H1 (cell line): Measurements from ENCODE around the gene SMAD1. TPM values are rescaled to one million over a fixed set of nuclear protein-coding genes. Genes with fewer than 3 reads are reported as not detected.

Experiments
- CTCF ChIA-PET: fragments of 300-600 bp; sonication (Branson Sonifier 250); formaldehyde crosslinking; loops from one replicate; lab custom pipeline; 2021; ENCODE audit not compliant: partially characterized antibody; lab: Charles Lee
- POLR2A ChIA-PET: fragments of 300-600 bp; sonication (Branson Sonifier 250); formaldehyde crosslinking; loops from one replicate; lab custom pipeline; 2021; ENCODE audit warnings: inconsistent platforms; ENCODE audit not compliant: partially characterized antibody; lab: Charles Lee
- DNase-seq, 2 experiments: peaks; one replicate each; pipeline versions ENCODE4 v3.0.0 to v3.0.0-alpha.2; 2010 to 2022; ENCODE audit warnings: low spot score in 2 of 2, low read depth in 1 of 2, mixed read lengths in 1 of 2
- FAIRE-seq: peaks from 2 replicates; lab custom pipeline; 2011; peaks lifted over from hg19 to GRCh38; lab: Jason Lieb, UNC
- H2AFZ ChIP-seq: 2 replicates; pipeline ENCODE4 v1.8.1; 2012; ENCODE audit warnings: low read length, inconsistent platforms
- H2AK5ac ChIP-seq: 2 replicates; pipeline ENCODE4 v1.6.1; 2013; ENCODE audit warnings: low read depth, low read length
- H2BK120ac ChIP-seq: replicated peaks from 2 replicates; pipeline ENCODE3; 2013; ENCODE audit warnings: low read depth, low read length, inconsistent platforms
- H2BK12ac ChIP-seq: 2 replicates; pipeline ENCODE4 v1.6.1; 2013; ENCODE audit warnings: low read depth, low read length
- H2BK15ac ChIP-seq: 2 replicates; pipeline ENCODE4 v1.6.1; 2013; ENCODE audit warnings: low read length
- H2BK20ac ChIP-seq: 2 replicates; pipeline ENCODE4 v1.6.1; 2013; ENCODE audit warnings: low read length
- H2BK5ac ChIP-seq: 2 replicates; pipeline ENCODE4 v1.6.1; 2013; ENCODE audit warnings: low read depth, low read length
- H3K14ac ChIP-seq: 2 replicates; pipeline ENCODE4 v1.6.1; 2013; ENCODE audit warnings: inconsistent platforms; ENCODE audit not compliant: insufficient read length
- H3K18ac ChIP-seq: 2 replicates; pipeline ENCODE4 v1.6.1; 2013; ENCODE audit warnings: low read length; ENCODE audit errors: extremely low read depth
- H3K23ac ChIP-seq: 2 replicates; pipeline ENCODE4 v1.6.1; 2013; ENCODE audit warnings: inconsistent platforms; ENCODE audit not compliant: insufficient read length
- H3K23me2 ChIP-seq: 2 replicates; pipeline ENCODE4 v1.6.1; 2013; ENCODE audit warnings: low read depth, low read length
- H3K27ac ChIP-seq: 2 replicates; pipeline ENCODE4 v1.6.1; 2011; ENCODE audit warnings: low read depth, low read length, inconsistent platforms
- H3K27me3 ChIP-seq, 4 experiments: replicated peaks in 1 of 4; 1 replicate in 1 of 4; 2 replicates in 3 of 4; pipeline versions ENCODE4 v1.6.1 to v1.8.1; 2011 to 2013; ENCODE audit warnings: low read length in 3 of 4, mild to moderate bottlenecking in 3 of 4, inconsistent platforms in 2 of 4, mixed read lengths in 2 of 4, moderate library complexity in 1 of 4; ENCODE audit not compliant: control insufficient read depth in 3 of 4, insufficient read depth in 3 of 4; ENCODE audit errors: extremely low read depth in 1 of 4
- H3K36me3 ChIP-seq, 4 experiments: 2 replicates each; pipeline versions ENCODE4 v1.6.1 to v1.8.1; 2011 to 2013; ENCODE audit warnings: mild to moderate bottlenecking in 4 of 4, low read length in 3 of 4, moderate library complexity in 2 of 4, control low read depth in 1 of 4, inconsistent platforms in 1 of 4; ENCODE audit not compliant: insufficient read depth in 4 of 4, control insufficient read depth in 2 of 4
- H3K4ac ChIP-seq: replicated peaks from 2 replicates; pipeline ENCODE3; 2013; ENCODE audit warnings: low read length, low read depth, mixed read lengths, inconsistent platforms; ENCODE audit not compliant: insufficient read length
- H3K4me1 ChIP-seq, 4 experiments: replicated peaks in 1 of 4; 1 replicate in 1 of 4; 2 replicates in 3 of 4; pipeline versions ENCODE4 v1.6.1 to v1.8.1; 2011 to 2013; ENCODE audit warnings: low read length in 3 of 4, inconsistent platforms in 2 of 4, mixed read lengths in 1 of 4; ENCODE audit not compliant: insufficient read depth in 4 of 4, control insufficient read depth in 3 of 4
- H3K4me2 ChIP-seq, 2 experiments: 2 replicates each; pipeline versions ENCODE4 v1.6.1 to v1.8.1; 2011 to 2013; ENCODE audit warnings: low read depth in 2 of 2, low read length in 2 of 2, control low read depth in 1 of 2, inconsistent platforms in 1 of 2, mild to moderate bottlenecking in 1 of 2; ENCODE audit not compliant: insufficient read depth in 1 of 2
- H3K4me3 ChIP-seq, 4 experiments: fragments of 200-600, 300-600 bp in 1 of 4; sonication (generic), shearing (Covaris generic), sonication (Bioruptor Twin) in 1 of 4; 2 replicates each; pipeline versions ENCODE4 v1.5.1 to v1.8.1; 2011 to 2016; ENCODE audit warnings: low read length in 4 of 4, low read depth in 3 of 4, control low read depth in 2 of 4, inconsistent platforms in 2 of 4, mild to moderate bottlenecking in 2 of 4, mixed read lengths in 1 of 4, moderate library complexity in 1 of 4; ENCODE audit not compliant: insufficient read depth in 2 of 4; ENCODE audit errors: extremely low read depth in 1 of 4
- H3K56ac ChIP-seq: replicated peaks from 2 replicates; pipeline ENCODE3; 2013; ENCODE audit warnings: low read depth, mild to moderate bottlenecking, mixed read lengths, low read length, inconsistent platforms; ENCODE audit not compliant: insufficient read length
- H3K79me1 ChIP-seq: 2 replicates; pipeline ENCODE4 v1.6.1; 2013; ENCODE audit warnings: low read depth, low read length, control low read depth
- H3K79me2 ChIP-seq, 2 experiments: 2 replicates each; pipeline versions ENCODE4 v1.6.1 to v1.8.1; 2012 to 2013; ENCODE audit warnings: low read length in 2 of 2, mild to moderate bottlenecking in 2 of 2, inconsistent platforms in 1 of 2; ENCODE audit not compliant: insufficient read depth in 2 of 2, control insufficient read depth in 1 of 2
- H3K9ac ChIP-seq, 4 experiments: replicated peaks in 1 of 4; 1 replicate in 1 of 4; 2 replicates in 3 of 4; pipeline versions ENCODE4 v1.6.1 to v1.8.1; 2011 to 2013; ENCODE audit warnings: low read depth in 3 of 4, low read length in 3 of 4, control low read depth in 2 of 4, mild to moderate bottlenecking in 2 of 4, moderate library complexity in 2 of 4, inconsistent platforms in 1 of 4; ENCODE audit errors: extremely low read depth in 1 of 4
- H3K9me3 ChIP-seq, 2 experiments: 2 replicates each; pipeline versions ENCODE4 v1.6.1 to v1.8.1; 2012 to 2013; ENCODE audit warnings: mild to moderate bottlenecking in 2 of 2, moderate library complexity in 2 of 2, control low read depth in 1 of 2, inconsistent platforms in 1 of 2, low read depth in 1 of 2, low read length in 1 of 2, mixed read lengths in 1 of 2; ENCODE audit not compliant: insufficient read depth in 2 of 2
- H4K20me1 ChIP-seq, 2 experiments: replicated peaks in 1 of 2; 2 replicates each; pipeline versions ENCODE3 to v1.8.1; 2011 to 2013; ENCODE audit warnings: inconsistent platforms in 2 of 2, low read length in 2 of 2, mild to moderate bottlenecking in 1 of 2; ENCODE audit not compliant: insufficient read depth in 2 of 2, control insufficient read depth in 1 of 2
- H4K5ac ChIP-seq: 2 replicates; pipeline ENCODE4 v1.6.1; 2013; ENCODE audit warnings: low read length, low read depth, mixed read lengths, inconsistent platforms; ENCODE audit not compliant: insufficient read length
- H4K8ac ChIP-seq: 2 replicates; pipeline ENCODE4 v1.8.0; 2013; ENCODE audit warnings: mild to moderate bottlenecking, moderate library complexity, low read length, inconsistent platforms; ENCODE audit not compliant: insufficient read depth; ENCODE audit errors: extremely low read depth
- H4K91ac ChIP-seq: replicated peaks from 2 replicates; pipeline ENCODE3; 2013; ENCODE audit warnings: low read length, mixed read lengths, inconsistent platforms; ENCODE audit not compliant: insufficient read length
- BACH1 ChIP-seq: IDR thresholded peaks from 2 replicates; pipeline ENCODE4 v1.6.1; 2012; ENCODE audit warnings: low read length, improper control_type of control experiment
- CHD2 ChIP-seq: IDR thresholded peaks from 2 replicates; pipeline ENCODE4 v1.6.1; 2012; ENCODE audit warnings: low read length, improper control_type of control experiment
- CREB1 ChIP-seq: IDR thresholded peaks from 2 replicates; pipeline ENCODE4 v1.6.1; 2012; ENCODE audit warnings: inconsistent platforms
- CTBP2 ChIP-seq: IDR thresholded peaks from 2 replicates; pipeline ENCODE4 v1.7.0; 2011; ENCODE audit warnings: borderline replicate concordance, mild to moderate bottlenecking, moderate library complexity, mixed read lengths, low read length; ENCODE audit not compliant: insufficient read depth, insufficient read length
- EGR1 ChIP-seq: IDR thresholded peaks from 2 replicates; pipeline ENCODE4 v1.6.1; 2011; ENCODE audit warnings: low read depth, low read length, borderline replicate concordance
- GABPA ChIP-seq: IDR thresholded peaks from 2 replicates; pipeline ENCODE4 v1.6.1; 2011; ENCODE audit warnings: mild to moderate bottlenecking, low read length, moderate library complexity, borderline replicate concordance; ENCODE audit not compliant: insufficient read depth
- NANOG ChIP-seq: IDR thresholded peaks from 2 replicates; pipeline ENCODE4 v1.6.1; 2011; ENCODE audit warnings: low read length, low read depth, mild to moderate bottlenecking, inconsistent platforms; ENCODE audit not compliant: insufficient read depth, poor library complexity, severe bottlenecking
- POLR2A ChIP-seq, 2 experiments: IDR thresholded peaks; 1 replicate in 1 of 2; 2 replicates in 1 of 2; pipeline ENCODE4 v1.6.1; 2011; ENCODE audit warnings: low read depth in 2 of 2, low read length in 2 of 2, mild to moderate bottlenecking in 2 of 2; ENCODE audit errors: control extremely low read depth in 1 of 2
- POLR2AphosphoS5 ChIP-seq: IDR thresholded peaks from 2 replicates; pipeline ENCODE4 v1.6.1; 2011; ENCODE audit warnings: low read depth, low read length
- RBBP5 ChIP-seq: IDR thresholded peaks from 2 replicates; pipeline ENCODE4 v1.7.1; 2012; ENCODE audit warnings: low read depth, mild to moderate bottlenecking, inconsistent platforms, low read length, moderate library complexity, borderline replicate concordance
- RNF2 ChIP-seq: fragments of 200-900, 300-1000 bp; sonication (generic); IDR thresholded peaks from 2 replicates; pipeline ENCODE4 v1.7.1; 2016; ENCODE audit warnings: borderline replicate concordance, low read depth, mild to moderate bottlenecking, antibody characterized with exemption, low read length; ENCODE audit not compliant: poor library complexity, severe bottlenecking; ENCODE audit errors: missing control alignments
- TAF7 ChIP-seq: optimal IDR thresholded peaks from 2 replicates; pipeline ENCODE3; 2011; ENCODE audit warnings: low read depth, mild to moderate bottlenecking, inconsistent platforms, low read length, moderate library complexity, borderline replicate concordance
- USF2 ChIP-seq: IDR thresholded peaks from 2 replicates; pipeline ENCODE4 v1.6.1; 2011; ENCODE audit warnings: low read length, improper control_type of control experiment
- WGBS, 2 experiments: shearing (Covaris generic) in 1 of 2; methylation state at CpG; one replicate each; pipeline versions ENCODE4 v1.1.6 to v1.1.7; 2013 to 2015; ENCODE audit warnings: low lambda C conversion rate in 2 of 2, mixed read lengths in 2 of 2, inconsistent platforms in 1 of 2, low coverage in 1 of 2, missing lambda C conversion rate in 1 of 2; ENCODE audit not compliant: insufficient replicate concordance in 2 of 2, insufficient coverage in 1 of 2, insufficient read length in 1 of 2; ENCODE audit errors: extremely low coverage in 1 of 2, missing lambda C conversion rate in 1 of 2; 5-methylcytosine and 5-hydroxymethylcytosine counted together
- polyA plus RNA-seq, 7 experiments: library from polyadenylated mRNA; depleted of rRNA in 3 of 7; stranded (reverse) in 5 of 7; unstranded in 2 of 7; fragments of >200 nt in 5 of 7; fragments of 200-250 nt in 2 of 7; gene quantifications; 1 replicate in 5 of 7; 2 replicates in 1 of 7; 4 replicates in 1 of 7; pipeline versions ENCODE4 v1.2.1 to v1.2.3, GENCODE V29; 2011 to 2013; ENCODE audit warnings: missing spikeins in 2 of 7, mixed read lengths in 2 of 7
- total RNA-seq: library from RNA; stranded (reverse); fragmentation: NEBNext Ultra II Directional; extraction: Animal tissue kit (Norgen Biotek cat#: 25700); gene quantifications from 2 replicates; pipeline ENCODE4 v1.2.1, GENCODE V29; 2021

Gene SMAD1
- total and polyA plus RNA-seq, 2 of the 8 experiments (the other 6 are each of a cell fraction or from before 2014, with no cell fraction given) = 22.6 to 25.3 TPM

- no peak overlapping the region for H3K23ac ChIP-seq
- no peak overlapping the region for H3K56ac ChIP-seq
- no peak overlapping the region for H3K27ac ChIP-seq
- H4K5ac ChIP-seq = no peak overlapping the region
- H3K36me3 ChIP-seq = no peaks in the 10 kb centered on the region
- H2BK15ac ChIP-seq = no peak overlapping the region
- CTCF ChIA-PET = interaction anchor here (1.2 kb wide), 1 partner anchor 21 kb away, joined by 4 read pairs; no protein-coding TSS in a partner anchor
- no peak overlapping the region for H4K91ac ChIP-seq
- no peak overlapping the region for H3K18ac ChIP-seq
- H3K27me3 ChIP-seq = no peaks in the 10 kb centered on the region
- H3K23me2 ChIP-seq = no peaks in the 10 kb centered on the region
- DNase-seq = no peak
- no peak overlapping the region for H3K4ac ChIP-seq
- H3K79me1 ChIP-seq = no peaks in the 10 kb centered on the region
- no peak overlapping the region for H3K14ac ChIP-seq
- H4K8ac ChIP-seq = no peak overlapping the region
- no peak overlapping the region for H2BK5ac ChIP-seq
- no peaks in the 10 kb centered on the region for H3K4me1 ChIP-seq
- no peak overlapping the region; a peak in 1 of 7 replicates for H3K9ac ChIP-seq
- no peak overlapping the region for H2BK20ac ChIP-seq
- no peak for FAIRE-seq
- H3K9me3 ChIP-seq = no peaks in the 10 kb centered on the region
- H3K4me3 ChIP-seq = no peak overlapping the region
- no peaks in the 10 kb centered on the region for H3K79me2 ChIP-seq
- POLR2A ChIA-PET = no interaction called here
- no peak overlapping the region for H2BK12ac ChIP-seq
- H2AFZ ChIP-seq = no peak overlapping the region
- H4K20me1 ChIP-seq = no peaks in the 10 kb centered on the region
- H2BK120ac ChIP-seq = no peak overlapping the region
- no peak overlapping the region for H3K4me2 ChIP-seq
- 83% methylated on average over 3 of the region's 3 CpGs; no CpG with 5 or more reads in 1 of the 2 experiments for WGBS, 2 experiments
- no peak overlapping the region for H2AK5ac ChIP-seq
- TF ChIP-seq USF2 (no peak), RBBP5 (no peak), POLR2AphosphoS5 (no peak), CREB1 (no peak), CHD2 (no peak), BACH1 (no peak), POLR2A (IDR thresholded peaks at IDR 0.05; ENCODE audit: control extremely low read depth in 1 of 2, low read depth in 2 of 2, low read length in 2 of 2) (no peak), NANOG (no peak), RNF2 (no peak), GABPA (no peak), EGR1 (no peak), CTBP2 (no peak), TAF7 (no peak)
These were observed 99.3 kb downstream of the SMAD1 start for GRCh38 chr4:145580906-145581305.
